D341Med (cell line): ENCODE results near the gene CD84.
"Not testable (repeated sequence)": the region's sequence is repeated elsewhere in the genome, so short reads cannot be mapped to it uniquely, and the experiment has no call there.

Experiments used
- DNase-seq: peaks from one replicate; pipeline ENCODE4 v3.0.0; 2012; ENCODE audit warnings: low spot score

CD84 gene

DNA sequence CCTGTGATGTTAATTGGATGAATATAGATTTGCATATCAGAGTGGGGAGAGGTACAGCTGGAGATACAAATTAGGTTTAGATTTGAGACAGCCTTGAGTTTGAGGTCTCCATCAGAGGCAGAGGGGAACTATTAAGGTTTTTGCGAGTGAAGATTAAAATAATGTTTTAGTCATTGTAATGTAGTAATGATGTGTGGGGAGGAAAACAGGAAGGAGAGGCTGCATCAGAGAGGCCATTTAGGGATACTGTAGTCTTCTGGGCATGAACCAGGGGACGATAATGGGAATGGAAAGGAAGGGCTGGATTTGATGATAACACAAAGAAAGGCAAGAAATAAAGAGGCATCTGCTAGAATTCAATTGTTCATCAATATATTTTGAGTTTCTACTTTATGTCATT is 9.5 kb downstream of the CD84 start:
- no peak for DNase-seq

DNA sequence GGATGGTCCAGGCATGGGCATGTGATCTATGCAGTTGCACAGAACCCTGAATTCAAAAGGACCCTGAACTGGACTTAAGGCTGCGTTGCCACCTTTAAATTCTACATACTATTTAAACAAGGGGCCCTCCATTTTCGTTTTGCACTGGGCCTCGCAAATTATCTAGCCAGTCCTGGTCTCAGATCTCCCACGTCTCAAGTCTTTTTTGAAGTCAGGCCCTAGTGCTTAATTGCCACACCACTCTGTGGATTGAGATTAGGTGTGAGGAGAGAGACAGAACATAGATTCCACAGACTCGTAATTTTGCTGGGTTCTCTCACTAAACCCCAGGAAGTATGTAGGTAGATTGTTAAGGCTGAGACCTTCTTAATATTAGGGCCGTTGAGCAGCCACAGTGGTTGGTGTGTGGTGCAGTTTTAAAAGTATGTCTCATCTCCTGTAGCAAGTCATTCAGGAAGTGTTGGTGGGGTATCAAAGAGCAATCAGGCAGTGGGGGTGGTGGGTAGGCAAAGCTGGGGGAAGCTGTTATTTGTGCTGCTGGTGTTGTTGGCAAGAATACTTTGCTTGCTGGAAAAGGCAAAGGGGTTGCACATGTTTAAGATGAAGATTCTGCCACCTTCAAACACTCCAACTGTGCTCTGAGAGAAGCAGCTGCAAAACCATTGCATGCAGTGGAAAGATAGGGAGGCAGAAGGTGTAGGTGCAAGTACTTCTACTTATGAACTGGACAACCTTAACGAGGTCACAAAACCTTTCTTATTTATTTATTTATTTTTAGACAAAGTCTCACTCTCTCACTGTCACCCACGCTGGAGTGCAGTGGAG is 11.2 kb downstream of the CD84 start:
- DNase-seq: no peak

GRCh38 chr1:160567341-160567740 is 12.0 kb downstream of the CD84 start:
- no peak for DNase-seq

DNA sequence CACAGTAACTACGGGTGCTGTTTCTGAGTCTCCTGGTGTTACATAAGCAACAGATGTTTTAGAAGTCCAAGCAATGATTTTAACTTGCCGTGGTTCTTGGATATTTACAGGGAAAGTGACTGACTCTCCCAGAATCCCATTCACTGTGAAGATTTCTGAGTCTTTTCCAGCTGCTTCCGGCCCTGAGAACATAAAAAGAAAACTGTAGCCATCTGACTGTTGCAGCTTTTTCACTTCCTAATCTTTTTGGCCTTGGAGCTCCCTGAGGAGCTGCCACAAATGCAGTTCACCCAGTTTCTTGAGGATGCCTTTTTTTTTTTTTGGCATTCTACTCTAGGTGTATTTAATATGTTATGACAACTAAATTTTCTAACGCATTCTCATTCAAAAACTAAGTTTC is 13.7 kb downstream of the CD84 start:
- DNase-seq: no peak

- not testable (repeated sequence) for DNase-seq
Observed at GRCh38 chr1:160563230-160563629, 16.1 kb downstream of the CD84 start.

- not testable (repeated sequence) for DNase-seq
Observed at GRCh38 chr1:160562745-160563144, 16.6 kb downstream of the CD84 start.

- DNase-seq: no peak
Observed at GRCh38 chr1:160560806-160561205, 18.5 kb downstream of the CD84 start.

- DNase-seq: no peak
Observed at GRCh38 chr1:160560045-160560705, 19.1 kb downstream of the CD84 start.

GRCh38 chr1:160559437-160559836 is 19.9 kb downstream of the CD84 start:
- DNase-seq: not testable (repeated sequence)

GRCh38 chr1:160558660-160559380 is 20.5 kb downstream of the CD84 start:
- no peak for DNase-seq

DNA sequence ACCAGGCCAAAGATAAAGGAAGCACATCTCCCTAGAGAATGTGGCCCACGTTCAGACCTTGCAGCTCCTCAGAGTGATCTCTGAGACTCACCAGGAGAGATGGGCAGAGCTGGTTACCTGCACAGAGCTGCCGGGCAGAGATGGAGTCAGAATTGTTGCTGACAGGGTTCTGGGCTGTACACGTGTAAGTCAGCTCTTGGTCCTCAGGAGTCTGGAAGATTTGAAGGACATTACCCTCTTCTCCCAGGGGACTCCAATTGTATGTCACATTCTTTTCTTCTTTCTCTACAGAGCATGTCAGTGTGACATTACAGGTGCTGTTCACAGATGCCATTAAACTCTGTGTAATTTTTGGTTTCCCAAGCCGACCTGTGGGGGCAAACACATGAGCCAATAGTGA is 25.5 kb downstream of the CD84 start:
- no peak for DNase-seq

DNA sequence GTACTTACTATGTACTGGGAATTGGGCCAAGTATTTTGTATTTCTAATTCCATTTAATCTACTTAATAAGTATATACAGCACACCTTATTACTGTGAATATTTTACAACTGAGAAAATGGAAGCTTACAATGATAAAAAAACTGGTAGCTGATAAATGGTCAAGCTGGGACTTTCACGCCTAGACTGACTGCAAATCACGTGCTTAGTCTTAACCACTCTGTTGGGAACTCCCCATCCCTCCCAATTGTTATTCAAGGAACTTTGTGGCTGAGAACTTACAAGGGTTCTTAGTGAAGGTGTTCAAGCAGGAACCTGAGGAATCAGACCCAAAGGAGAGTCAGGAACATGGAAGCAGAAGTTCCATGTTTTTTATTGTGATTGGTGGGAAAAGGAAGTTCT is 26.9 kb downstream of the CD84 start:
- no peak for DNase-seq

GRCh38 chr1:160550572-160551034 is 28.7 kb downstream of the CD84 start:
- DNase-seq: no peak

- DNase-seq: no peak
Observed at GRCh38 chr1:160549665-160550006, 29.7 kb downstream of the CD84 start.

DNA sequence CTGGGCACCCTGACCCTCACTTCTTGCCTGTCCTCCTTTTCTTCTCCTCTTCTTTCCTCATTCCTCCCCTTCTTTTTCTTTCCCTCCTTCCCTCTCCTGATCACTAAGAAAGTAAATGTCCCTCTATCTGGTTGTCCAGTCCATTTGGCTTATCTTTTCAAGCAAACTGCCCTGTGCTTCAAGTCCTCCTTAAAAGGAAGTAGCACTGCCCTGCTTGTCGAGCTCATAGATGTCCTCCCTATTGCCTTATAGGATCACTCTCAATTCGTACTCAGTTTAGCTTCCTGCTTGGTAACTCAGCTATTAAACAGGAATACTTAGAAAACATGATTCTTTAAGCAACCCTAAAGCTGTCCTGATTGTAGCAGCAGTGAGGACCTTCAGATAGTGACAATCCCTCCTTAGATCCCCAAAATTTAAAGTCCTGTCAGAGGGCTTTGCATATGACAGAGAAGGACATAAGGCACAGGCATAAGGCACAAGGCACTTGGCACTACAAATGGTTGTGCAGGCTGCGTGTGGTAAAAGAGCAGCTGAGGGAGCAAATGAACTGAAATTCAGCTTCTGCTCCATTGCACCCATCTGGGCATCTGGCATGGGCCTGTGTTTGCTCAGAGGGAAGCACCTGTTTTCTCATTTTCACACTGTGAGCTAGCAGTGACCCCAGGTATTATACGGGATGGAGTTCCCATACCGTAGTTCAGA is 30.2 kb downstream of the CD84 start:
- DNase-seq: no peak

DNA sequence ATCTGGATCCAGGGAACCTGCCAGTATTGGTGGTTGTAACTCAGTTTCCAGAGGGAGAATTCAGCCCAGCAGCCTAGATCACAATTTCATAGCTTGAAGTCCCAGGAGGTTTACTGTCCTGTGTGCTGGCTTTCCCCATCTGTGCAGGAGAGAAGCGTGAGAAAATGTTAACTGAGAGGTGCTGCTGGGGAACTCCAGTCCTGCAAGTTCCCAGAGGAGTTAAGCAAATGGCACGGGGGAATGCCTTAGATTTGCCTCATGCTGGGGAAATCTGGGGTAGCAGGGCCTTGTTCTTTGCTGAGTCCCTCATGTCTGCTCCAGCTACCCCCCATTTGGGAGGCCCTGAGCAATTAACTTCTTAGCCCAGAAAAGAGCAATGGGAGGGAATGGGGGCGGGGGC is 31.1 kb downstream of the CD84 start:
- no peak for DNase-seq

DNA sequence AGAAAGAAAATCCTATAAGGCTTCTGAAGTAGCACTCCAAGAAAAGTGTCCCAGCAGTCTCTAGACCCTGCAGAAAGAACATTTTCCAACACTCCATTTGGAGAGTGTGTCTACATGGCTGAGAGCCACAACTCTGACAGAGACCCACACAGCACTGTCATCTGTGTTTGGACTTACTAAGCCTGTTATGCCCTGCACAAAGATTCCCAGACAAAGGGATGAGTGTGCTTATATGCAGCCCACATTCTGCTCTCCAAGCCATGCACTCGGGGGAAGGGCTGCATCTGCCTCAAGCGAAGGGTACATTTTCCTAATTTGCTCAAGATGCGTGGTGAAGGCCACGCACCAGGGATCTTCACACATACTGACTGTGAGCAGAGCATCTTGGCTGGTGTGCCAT is 31.9 kb downstream of the CD84 start:
- no peak for DNase-seq

- DNase-seq: no peak
Observed at GRCh38 chr1:160546942-160547341, 32.4 kb downstream of the CD84 start.

GRCh38 chr1:160544647-160545046 is 34.6 kb downstream of the CD84 start:
- DNase-seq: no peak

GRCh38 chr1:160542303-160542945 is 36.9 kb downstream of the CD84 start:
- DNase-seq: no peak

DNA sequence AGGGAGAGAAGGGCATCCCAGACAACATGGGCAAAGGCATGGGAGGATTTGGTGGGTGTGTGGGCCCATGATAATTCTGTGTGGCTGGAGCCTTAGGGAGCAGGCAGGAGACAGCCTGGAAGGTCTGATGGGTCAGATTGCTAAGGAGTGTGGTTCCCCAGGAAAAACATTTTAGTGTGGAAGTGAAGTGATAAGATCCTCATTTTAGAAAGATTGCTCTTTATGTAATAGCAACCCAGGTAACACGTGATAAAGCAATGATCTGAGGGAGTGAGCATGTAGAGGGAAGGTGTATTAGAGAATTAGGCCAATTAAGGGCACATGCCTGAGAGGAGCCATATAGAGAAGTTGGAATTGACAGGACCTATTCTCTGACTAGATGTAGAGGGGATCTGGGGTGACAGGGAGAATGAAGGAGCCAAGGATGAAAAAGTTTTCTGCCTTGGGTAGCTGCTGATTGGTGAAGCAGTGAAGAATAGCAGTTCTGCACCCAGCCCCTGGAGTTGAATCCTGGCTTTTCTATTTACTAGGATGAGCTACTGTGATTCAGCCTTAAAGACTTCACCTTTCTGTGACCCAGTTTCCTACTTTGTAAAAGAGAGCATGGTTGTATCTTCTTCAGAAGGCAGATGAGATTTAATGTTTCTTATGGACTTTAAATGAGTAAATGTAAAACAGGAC is 37.5 kb downstream of the CD84 start:
- DNase-seq: no peak
